IMR-90 (cell line): Measurements from ENCODE around the gene IFNA4. TPM values are rescaled to one million over a fixed set of nuclear protein-coding genes. Genes with fewer than 3 reads are reported as not detected.

Experiments used
- ATAC-seq: fragments of 200-7000 bp; cut with Tn5 transposase; 2 replicates; pipeline ENCODE4 v1.9.1; 2020; ENCODE audit warnings: low read depth, mild to moderate bottlenecking, moderate library complexity
- BruUV-seq: library from RNA; stranded (reverse); fragments of 400-500 nt; replicated peaks from 2 replicates; lab custom pipeline; 2021; lab: Mats Ljungman, UMichigan
- CTCF ChIA-PET: fragments of 300-600 bp; formaldehyde crosslinking; extraction: SDS; loops from one replicate; lab custom pipeline; 2021; ENCODE audit warnings: antibody characterized with exemption; lab: Yijun Ruan, JAX
- POLR2A ChIA-PET: fragments of 300-600 bp; sonication (Branson Sonifier 250); formaldehyde crosslinking; loops from one replicate; lab custom pipeline; 2022; ENCODE audit warnings: antibody characterized with exemption; ENCODE audit not compliant: unreplicated experiment; lab: Charles Lee
- DNase-seq: peaks from one replicate; pipeline ENCODE4 v3.0.0; 2013
- H2AFZ ChIP-seq: replicated peaks from 2 replicates; pipeline ENCODE3; 2013; ENCODE audit warnings: low read length, mild to moderate bottlenecking; ENCODE audit not compliant: poor library complexity
- H2AK5ac ChIP-seq: 2 replicates; pipeline ENCODE4 v1.6.1; 2013; ENCODE audit warnings: low read depth, low read length, inconsistent platforms
- H2AK9ac ChIP-seq: replicated peaks from 2 replicates; pipeline ENCODE3; 2013; ENCODE audit warnings: mild to moderate bottlenecking, low read depth, low read length, moderate library complexity; ENCODE audit not compliant: poor library complexity
- H2BK120ac ChIP-seq: 2 replicates; pipeline ENCODE4 v1.6.1; 2013; ENCODE audit warnings: low read depth, low read length, inconsistent platforms
- H2BK15ac ChIP-seq: 3 replicates; pipeline ENCODE4 v1.6.1; 2013; ENCODE audit warnings: low read depth, low read length, inconsistent platforms
- H2BK20ac ChIP-seq: 2 replicates; pipeline ENCODE4 v1.6.1; 2013; ENCODE audit warnings: low read depth, mild to moderate bottlenecking, inconsistent platforms, low read length, moderate library complexity
- H2BK5ac ChIP-seq: 2 replicates; pipeline ENCODE4 v1.6.1; 2013; ENCODE audit warnings: mild to moderate bottlenecking, low read depth, low read length, inconsistent platforms; ENCODE audit not compliant: poor library complexity, severe bottlenecking
- H3K14ac ChIP-seq: replicated peaks from 2 replicates; pipeline ENCODE4 v1.6.1; 2013; ENCODE audit warnings: low read depth, low read length, inconsistent platforms
- H3K18ac ChIP-seq: 2 replicates; pipeline ENCODE4 v1.6.1; 2013; ENCODE audit warnings: low read depth, low read length, control low read depth
- H3K23ac ChIP-seq: 2 replicates; pipeline ENCODE4 v1.6.1; 2013; ENCODE audit warnings: low read depth, low read length, inconsistent platforms
- H3K27ac ChIP-seq: 2 replicates; pipeline ENCODE4 v1.5.1; 2013; ENCODE audit warnings: mild to moderate bottlenecking, control low read depth, low read length; ENCODE audit not compliant: insufficient read depth
- H3K27me3 ChIP-seq: 2 replicates; pipeline ENCODE4 v1.6.1; 2013; ENCODE audit warnings: low read length; ENCODE audit not compliant: control insufficient read depth, insufficient read depth
- H3K36me3 ChIP-seq: 2 replicates; pipeline ENCODE4 v1.6.1; 2013; ENCODE audit warnings: low read length, mixed read lengths; ENCODE audit not compliant: control insufficient read depth, insufficient read depth
- H3K4ac ChIP-seq: 2 replicates; pipeline ENCODE4 v1.6.1; 2013; ENCODE audit warnings: low read depth, low read length, inconsistent platforms
- H3K4me1 ChIP-seq: 2 replicates; pipeline ENCODE4 v1.6.1; 2013; ENCODE audit warnings: low read length, mixed read lengths; ENCODE audit not compliant: control insufficient read depth, insufficient read depth
- H3K4me2 ChIP-seq: 2 replicates; pipeline ENCODE4 v1.6.1; 2013; ENCODE audit warnings: low read depth, mild to moderate bottlenecking, control low read depth, low read length, moderate library complexity
- H3K4me3 ChIP-seq: 2 replicates; pipeline ENCODE4 v1.5.1; 2013; ENCODE audit warnings: low read depth, mild to moderate bottlenecking, control low read depth, low read length, moderate library complexity; ENCODE audit not compliant: insufficient read depth
- H3K56ac ChIP-seq: 2 replicates; pipeline ENCODE4 v1.6.1; 2013; ENCODE audit warnings: low read length, inconsistent platforms; ENCODE audit not compliant: insufficient read depth; ENCODE audit errors: extremely low read depth
- H3K79me1 ChIP-seq, 2 experiments: 2 replicates each; pipeline ENCODE4 v1.6.1; 2013; ENCODE audit warnings: low read length in 2 of 2, inconsistent platforms in 1 of 2, low read depth in 1 of 2
- H3K9ac ChIP-seq: 2 replicates; pipeline ENCODE4 v1.6.1; 2013; ENCODE audit warnings: low read depth, low read length, control low read depth
- H3K9me1 ChIP-seq: 2 replicates; pipeline ENCODE4 v1.6.1; 2013; ENCODE audit warnings: low read length, inconsistent platforms; ENCODE audit not compliant: insufficient read depth
- H3K9me3 ChIP-seq: 2 replicates; pipeline ENCODE4 v1.6.1; 2013; ENCODE audit warnings: low read length; ENCODE audit not compliant: control insufficient read depth, insufficient read depth
- H4K20me1 ChIP-seq: 2 replicates; pipeline ENCODE4 v1.6.1; 2013; ENCODE audit warnings: low read length, inconsistent platforms; ENCODE audit not compliant: insufficient read depth
- H4K5ac ChIP-seq: 2 replicates; pipeline ENCODE4 v1.6.1; 2013; ENCODE audit warnings: mild to moderate bottlenecking, low read depth, low read length, control low read depth
- H4K8ac ChIP-seq, 2 experiments: 2 replicates each; pipeline ENCODE4 v1.6.1; 2013; ENCODE audit warnings: low read depth in 2 of 2, low read length in 2 of 2, control low read depth in 1 of 2, inconsistent platforms in 1 of 2
- H4K91ac ChIP-seq: 2 replicates; pipeline ENCODE4 v1.6.1; 2013; ENCODE audit warnings: low read depth, low read length, inconsistent platforms; ENCODE audit not compliant: insufficient read depth
- BHLHE40 ChIP-seq: fragments of 150-350 bp; IDR thresholded peaks from 2 replicates; pipeline ENCODE4 v1.6.1; 2016; ENCODE audit warnings: mild to moderate bottlenecking, low read depth, low read length
- CEBPB ChIP-seq: IDR thresholded peaks from 2 replicates; pipeline ENCODE4 v1.6.1; 2012; ENCODE audit warnings: low read depth, low read length, improper control_type of control experiment
- CHD1 ChIP-seq: IDR thresholded peaks from 2 replicates; pipeline ENCODE4 v1.6.1; 2012; ENCODE audit warnings: low read depth, low read length, improper control_type of control experiment
- CTCF ChIP-seq: conservative IDR thresholded peaks from 2 replicates; pipeline ENCODE4 v1.5.1; 2012; ENCODE audit warnings: mild to moderate bottlenecking, low read depth, low read length, improper control_type of control experiment
- FOS ChIP-seq: fragments of 150-350 bp; IDR thresholded peaks from 2 replicates; pipeline ENCODE4 v1.6.1; 2016; ENCODE audit warnings: low read depth, low read length
- MAFK ChIP-seq: IDR thresholded peaks from 2 replicates; pipeline ENCODE4 v1.6.1; 2012; ENCODE audit warnings: low read depth, low read length, improper control_type of control experiment
- MAZ ChIP-seq: IDR thresholded peaks from 2 replicates; pipeline ENCODE4 v1.6.1; 2012; ENCODE audit warnings: low read depth, mild to moderate bottlenecking, low read length, improper control_type of control experiment, moderate library complexity, borderline replicate concordance
- MXI1 ChIP-seq: IDR thresholded peaks from 2 replicates; pipeline ENCODE4 v1.6.1; 2012; ENCODE audit warnings: low read depth, mild to moderate bottlenecking, low read length, moderate library complexity, borderline replicate concordance
- NFE2L2 ChIP-seq: fragments of 150-350 bp; IDR thresholded peaks from 2 replicates; pipeline ENCODE4 v1.6.1; 2016; ENCODE audit warnings: low read depth, mild to moderate bottlenecking, low read length
- POLR2A ChIP-seq: IDR thresholded peaks from 2 replicates; pipeline ENCODE4 v1.6.1; 2012; ENCODE audit warnings: mild to moderate bottlenecking, low read depth, low read length
- RAD21 ChIP-seq: IDR thresholded peaks from 2 replicates; pipeline ENCODE4 v1.6.1; 2012; ENCODE audit warnings: low read length, improper control_type of control experiment
- RCOR1 ChIP-seq: IDR thresholded peaks from 2 replicates; pipeline ENCODE4 v1.6.1; 2012; ENCODE audit warnings: mild to moderate bottlenecking, low read length, improper control_type of control experiment; ENCODE audit not compliant: insufficient replicate concordance
- RFX5 ChIP-seq: IDR thresholded peaks from 2 replicates; pipeline ENCODE4 v1.8.0; 2012; ENCODE audit warnings: low read depth, mild to moderate bottlenecking, low read length, moderate library complexity
- SMC3 ChIP-seq: fragments of 150-350 bp; IDR thresholded peaks from 2 replicates; pipeline ENCODE4 v1.6.1; 2016; ENCODE audit warnings: low read depth, mild to moderate bottlenecking, antibody characterized with exemption, low read length, moderate library complexity
- WGBS, 2 experiments: methylation state at CpG; one replicate each; pipeline versions ENCODE4 v1.1.5 to v1.1.7; 2013; ENCODE audit warnings: missing lambda C conversion rate in 2 of 2; ENCODE audit not compliant: insufficient read length in 1 of 2; ENCODE audit errors: extremely low coverage in 2 of 2; 5-methylcytosine and 5-hydroxymethylcytosine counted together
- dilution Hi-C: fragments of 300-500 bp; cut with HindIII; formaldehyde crosslinking; loops from one replicate; pipeline ENCODE4 v1.14.3; 2018; ENCODE audit warnings: low sequenced_read_pairs; ENCODE audit not compliant: unreplicated experiment
- in situ Hi-C: fragments of 300-500 bp; cut with MboI; formaldehyde crosslinking; loops from 3 replicates; pipeline ENCODE4 v1.14.3; 2019; ENCODE audit warnings: low sequenced_read_pairs, inconsistent platforms, mixed read lengths
- intact Hi-C: fragments of 100-400 bp; cut with micrococcal nuclease; formaldehyde crosslinking; loops from 2 replicates; pipeline ENCODE4 v1.10.0; 2022
- polyA plus RNA-seq, 3 experiments: library from polyadenylated mRNA; depleted of rRNA; stranded (reverse); fragments of >200 nt; gene quantifications; 2 replicates each; pipeline ENCODE4 v1.2.3, GENCODE V29; 2012; ENCODE audit warnings: low replicate concordance in 1 of 3
- total RNA-seq: library from RNA; depleted of rRNA; stranded (reverse); fragments of >200 nt; gene quantifications from 2 replicates; pipeline ENCODE4 v1.2.3, GENCODE V29; 2012
- TF ChIP-seq, protein P1 (sequence below): fragments of 150-350 bp; IDR thresholded peaks from 2 replicates; pipeline ENCODE4 v1.6.1; 2017; ENCODE audit warnings: mild to moderate bottlenecking, antibody characterized with exemption, low read length, low read depth
- TF ChIP-seq, protein P2 (sequence below): fragments of 150-350 bp; IDR thresholded peaks from 2 replicates; pipeline ENCODE4 v1.6.1; 2016; ENCODE audit warnings: low read depth, mild to moderate bottlenecking, low read length, moderate library complexity, borderline replicate concordance

IFNA4 gene
- total and polyA plus RNA-seq, 2 of the 4 experiments (the other 2 are of a cell fraction): not detected

DNA sequence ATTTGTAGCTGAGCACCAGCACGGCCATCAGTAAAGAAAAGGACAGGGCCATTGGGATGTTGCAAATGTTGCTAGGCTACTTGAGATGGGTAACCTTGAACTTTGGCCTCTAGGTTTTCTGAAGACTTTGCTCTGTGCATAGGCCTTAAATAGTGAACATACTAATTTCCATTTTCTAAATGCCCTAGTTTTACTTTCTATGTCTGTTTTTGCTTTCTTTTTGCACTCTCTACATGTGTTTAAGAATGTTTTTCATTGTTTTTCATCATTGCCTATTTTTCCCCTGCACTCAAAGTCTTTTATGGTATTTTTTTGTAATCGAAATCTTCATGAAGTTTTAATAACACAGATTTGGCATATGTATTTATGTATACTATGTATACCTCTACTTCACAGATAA lies 40.7 kb upstream of the IFNA4 start, which contains the start of gene IFNA17:
Gene IFNA17, minus strand, starts transcription at position 101 of the 400 bp plus-strand sequence. Its CDS starts 49 bp downstream, at position 52.
- H3K79me1 ChIP-seq: no peaks in the 10 kb centered on the region
- H2AK9ac ChIP-seq: no peak within 1 kb of the TSS
- intact Hi-C loops (no loop called here), in situ Hi-C loops (no loop called here), dilution Hi-C loops (no loop called here)
- no peak within 1 kb of the TSS for H3K4ac ChIP-seq
- no peak within 1 kb of the TSS for H2BK5ac ChIP-seq
- no peak within 1 kb of the TSS for H2BK15ac ChIP-seq
- no peak within 1 kb of the TSS for H3K27ac ChIP-seq
- no peak within 1 kb of the TSS for H3K4me2 ChIP-seq
- H3K9ac ChIP-seq: no peak within 1 kb of the TSS
- no peak within 1 kb of the TSS for H2AK5ac ChIP-seq
- H3K23ac ChIP-seq: no peak within 1 kb of the TSS
- ChIA-PET POLR2A (no interaction called here), CTCF (interaction anchor here (1.7 kb wide), 1 partner anchor 167 kb away, joined by 4 read pairs; no protein-coding TSS in a partner anchor)
- H3K27me3 ChIP-seq: no peaks in the 10 kb centered on the region
- no peaks in the 10 kb centered on the region for H3K4me1 ChIP-seq
- no peak within 1 kb of the TSS for H2AFZ ChIP-seq
- no TSS peak for BruUV-seq
- H3K14ac ChIP-seq: no peak within 1 kb of the TSS
- ATAC-seq (no peak), DNase-seq (no peak)
- H3K36me3 ChIP-seq: no peaks in the 10 kb centered on the region
- H2BK120ac ChIP-seq: no peak within 1 kb of the TSS
- no peak within 1 kb of the TSS for H4K5ac ChIP-seq
- H3K9me3 ChIP-seq: no peaks in the 10 kb centered on the region
- no peaks in the 10 kb centered on the region for H3K9me1 ChIP-seq
- H4K20me1 ChIP-seq: no peaks in the 10 kb centered on the region
- H3K4me3 ChIP-seq: no peak within 1 kb of the TSS
- H2BK20ac ChIP-seq: no peak within 1 kb of the TSS
- no CpG with 5 or more reads among the region's 2 CpGs for WGBS, 2 experiments
- no peak within 1 kb of the TSS for H3K18ac ChIP-seq
- no peak within 1 kb of the TSS for H4K91ac ChIP-seq
- H4K8ac ChIP-seq: no peak within 1 kb of the TSS
- H3K56ac ChIP-seq: no peak within 1 kb of the TSS
- TF ChIP-seq BHLHE40 (no peak), CEBPB (no peak), CTCF (no peak), FOS (no peak), RFX5 (no peak), RCOR1 (no peak), MAFK (no peak), RAD21 (no peak), POLR2A (no peak), MAZ (no peak), SMC3 (no peak), NFE2L2 (no peak), CHD1 (no peak), MXI1 (no peak)
- TF ChIP-seq, protein P1, sequence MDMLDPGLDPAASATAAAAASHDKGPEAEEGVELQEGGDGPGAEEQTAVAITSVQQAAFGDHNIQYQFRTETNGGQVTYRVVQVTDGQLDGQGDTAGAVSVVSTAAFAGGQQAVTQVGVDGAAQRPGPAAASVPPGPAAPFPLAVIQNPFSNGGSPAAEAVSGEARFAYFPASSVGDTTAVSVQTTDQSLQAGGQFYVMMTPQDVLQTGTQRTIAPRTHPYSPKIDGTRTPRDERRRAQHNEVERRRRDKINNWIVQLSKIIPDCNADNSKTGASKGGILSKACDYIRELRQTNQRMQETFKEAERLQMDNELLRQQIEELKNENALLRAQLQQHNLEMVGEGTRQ: no peak
- TF ChIP-seq, protein P2, sequence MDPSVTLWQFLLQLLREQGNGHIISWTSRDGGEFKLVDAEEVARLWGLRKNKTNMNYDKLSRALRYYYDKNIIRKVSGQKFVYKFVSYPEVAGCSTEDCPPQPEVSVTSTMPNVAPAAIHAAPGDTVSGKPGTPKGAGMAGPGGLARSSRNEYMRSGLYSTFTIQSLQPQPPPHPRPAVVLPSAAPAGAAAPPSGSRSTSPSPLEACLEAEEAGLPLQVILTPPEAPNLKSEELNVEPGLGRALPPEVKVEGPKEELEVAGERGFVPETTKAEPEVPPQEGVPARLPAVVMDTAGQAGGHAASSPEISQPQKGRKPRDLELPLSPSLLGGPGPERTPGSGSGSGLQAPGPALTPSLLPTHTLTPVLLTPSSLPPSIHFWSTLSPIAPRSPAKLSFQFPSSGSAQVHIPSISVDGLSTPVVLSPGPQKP: no peak
